Fibroblast of pulmonary artery (primary cell): Measurements from ENCODE around the gene PNPLA5.

ENCODE experiments used
- DNase-seq: peaks from one replicate; pipeline ENCODE4 v3.0.0-alpha.2; 2010; ENCODE audit warnings: low read depth
- H3K4me3 ChIP-seq: replicated peaks from 2 replicates; pipeline ENCODE4 v1.5.1; 2011; ENCODE audit warnings: low read depth, mild to moderate bottlenecking, control low read depth, low read length, moderate library complexity
- CTCF ChIP-seq: IDR thresholded peaks from 2 replicates; pipeline ENCODE4 v1.5.1; 2011; ENCODE audit warnings: mild to moderate bottlenecking, control low read depth, low read length, inconsistent platforms; ENCODE audit errors: missing control alignments

The PNPLA5 gene

GRCh38 chr22:43850529-43850928 is 41.3 kb downstream of the PNPLA5 start:
- no peak overlapping the region for H3K4me3 ChIP-seq
- no peak for TF ChIP-seq CTCF
- no peak for DNase-seq

DNA sequence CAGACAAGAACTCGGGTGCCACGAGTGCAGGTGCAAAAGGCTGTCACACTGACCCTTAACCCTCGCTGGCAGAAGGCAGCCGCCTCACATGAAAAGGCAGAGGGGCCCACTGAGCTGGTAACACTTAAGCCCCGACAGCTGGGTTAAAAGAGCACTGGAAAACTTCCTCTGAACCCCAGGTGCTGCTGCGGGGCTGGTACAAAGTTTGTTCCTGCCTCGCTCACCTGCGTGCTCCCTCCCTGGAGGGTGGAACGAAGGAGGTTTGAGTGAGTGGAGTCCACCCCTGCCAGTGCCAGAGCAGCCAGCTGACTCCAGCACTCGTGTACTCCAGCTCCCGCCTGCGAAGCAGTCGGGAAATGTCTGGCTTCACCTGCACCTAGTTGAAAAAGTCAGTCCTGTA is 42.1 kb downstream of the PNPLA5 start:
- no peak for DNase-seq
- no peak for TF ChIP-seq CTCF
- no peak overlapping the region for H3K4me3 ChIP-seq

DNA sequence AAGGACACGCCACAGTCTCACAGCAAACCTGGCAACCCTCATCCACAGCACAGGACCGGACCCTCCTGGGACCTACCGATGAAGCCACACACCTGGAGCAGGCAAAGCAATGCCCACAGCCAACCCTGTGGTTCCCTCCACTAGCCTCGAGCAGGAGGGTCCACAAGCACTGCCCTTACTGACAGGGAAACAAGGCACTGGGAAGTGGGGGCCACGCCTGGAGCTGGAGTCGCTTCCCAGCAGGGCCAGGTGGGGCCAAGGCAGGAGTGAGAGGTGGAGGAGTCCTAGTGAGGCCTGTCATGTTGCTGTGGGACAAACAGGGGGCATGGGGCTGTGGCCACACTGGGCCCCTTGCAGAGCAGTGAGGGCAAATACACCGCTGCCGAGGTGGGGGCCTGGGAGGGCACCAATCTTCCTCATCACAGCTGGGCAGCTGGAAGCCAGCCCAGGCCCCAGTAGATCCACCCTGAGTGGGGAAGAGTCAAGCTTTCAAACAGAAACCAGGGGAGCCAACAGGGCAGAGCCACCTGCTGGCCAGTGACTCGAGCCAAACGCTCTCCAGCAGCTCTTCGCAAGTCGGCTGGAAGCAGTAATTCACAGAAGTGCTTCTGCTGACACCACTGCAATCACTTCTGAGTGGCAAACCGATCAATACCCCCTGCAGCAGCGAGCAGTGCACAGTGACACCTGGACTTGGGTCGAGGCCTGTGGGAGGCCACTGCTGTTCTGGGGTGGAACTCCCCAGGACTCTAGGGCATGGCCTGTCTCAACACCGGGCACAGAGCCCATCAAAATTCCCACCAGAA is 43.2 kb downstream of the PNPLA5 start:
- peak; percentile 50 for TF ChIP-seq CTCF
- no peak overlapping the region for H3K4me3 ChIP-seq
- peak; percentile 36 for DNase-seq

- TF ChIP-seq CTCF: no peak
- no peak overlapping the region for H3K4me3 ChIP-seq
- DNase-seq: no peak
Measured at GRCh38 chr22:43847376-43848289, 44.2 kb downstream of the PNPLA5 start.

GRCh38 chr22:43846966-43847365 is 44.8 kb downstream of the PNPLA5 start:
- no peak overlapping the region for H3K4me3 ChIP-seq
- TF ChIP-seq CTCF: no peak
- DNase-seq: no peak

DNA sequence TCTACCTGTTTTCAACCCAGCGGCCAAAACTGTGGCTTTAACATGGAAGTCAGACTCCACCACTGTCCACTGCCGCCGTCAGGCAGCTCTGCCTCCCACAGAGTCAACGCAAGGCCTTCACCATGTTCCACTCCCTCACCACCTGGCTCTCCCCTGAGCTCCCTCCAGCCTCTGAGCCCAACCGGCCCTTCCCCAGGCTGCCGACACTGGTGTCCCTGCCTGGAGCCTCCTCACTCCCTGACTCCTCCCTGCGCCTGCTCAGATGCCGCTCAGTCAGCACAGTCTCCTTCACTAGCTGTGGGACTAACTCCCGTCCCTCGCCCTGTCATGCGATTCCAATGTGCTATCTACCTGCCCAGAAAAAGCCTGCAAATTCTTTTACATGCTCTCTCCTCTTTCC is 45.8 kb downstream of the PNPLA5 start:
- no peak overlapping the region for H3K4me3 ChIP-seq
- no peak for TF ChIP-seq CTCF
- DNase-seq: no peak
